Loucy (cell line): ENCODE data around the gene SYNRG.
"Not testable (repeated sequence)": the region's sequence is repeated elsewhere in the genome, so short reads cannot be mapped to it uniquely, and the experiment has no call there.

Experiments
- H2AFZ ChIP-seq: fragments of 200-600 bp; sonication (generic); 2 replicates; pipeline ENCODE4 v1.6.0; 2016; ENCODE audit warnings: antibody characterized with exemption, mild to moderate bottlenecking, low read length, moderate library complexity
- H3F3A ChIP-seq: fragments of 200-600 bp; 2 replicates; pipeline ENCODE4 v1.6.0; 2016; ENCODE audit warnings: antibody characterized with exemption, low read depth, mild to moderate bottlenecking
- H3K27me3 ChIP-seq: fragments of 200-600 bp; sonication (generic); 2 replicates; pipeline ENCODE4 v1.6.1; 2014; ENCODE audit warnings: low read length, mild to moderate bottlenecking; ENCODE audit not compliant: insufficient read depth, poor library complexity, severe bottlenecking
- H3K36me3 ChIP-seq: fragments of 200-600 bp; sonication (generic); 2 replicates; pipeline ENCODE4 v1.6.1; 2016; ENCODE audit warnings: low read length; ENCODE audit not compliant: insufficient read depth
- H3K4me1 ChIP-seq: fragments of 200-600 bp; sonication (generic); 2 replicates; pipeline ENCODE4 v1.5.1; 2014; ENCODE audit warnings: low read length, mild to moderate bottlenecking; ENCODE audit not compliant: insufficient read depth, poor library complexity, severe bottlenecking
- H3K4me2 ChIP-seq: fragments of 200-600 bp; sonication (generic); 2 replicates; pipeline ENCODE4 v1.6.0; 2014; ENCODE audit warnings: antibody characterized with exemption, low read length, low read depth, mild to moderate bottlenecking; ENCODE audit not compliant: poor library complexity, severe bottlenecking
- H3K4me3 ChIP-seq: fragments of 200-600 bp; sonication (generic); 2 replicates; pipeline ENCODE4 v1.5.1; 2014; ENCODE audit warnings: low read length, mild to moderate bottlenecking, mixed read lengths; ENCODE audit not compliant: poor library complexity, severe bottlenecking
- H3K79me2 ChIP-seq: fragments of 200-600 bp; sonication (generic); 2 replicates; pipeline ENCODE4 v1.6.1; 2014; ENCODE audit warnings: low read length; ENCODE audit not compliant: insufficient read depth
- H3K9ac ChIP-seq: fragments of 200-600 bp; sonication (generic); 2 replicates; pipeline ENCODE4 v1.6.0; 2014; ENCODE audit warnings: mild to moderate bottlenecking, low read depth, low read length, moderate library complexity; ENCODE audit not compliant: poor library complexity, severe bottlenecking
- H3K9me2 ChIP-seq: fragments of 200-600 bp; sonication (generic); replicated peaks from 2 replicates; pipeline ENCODE4 v1.6.1; 2016; ENCODE audit warnings: low read depth, low read length, mixed read lengths
- H3K9me3 ChIP-seq: fragments of 200-600 bp; sonication (generic); 2 replicates; pipeline ENCODE4 v1.6.1; 2014; ENCODE audit warnings: mild to moderate bottlenecking, antibody characterized with exemption, low read length, low read depth; ENCODE audit not compliant: insufficient read depth
- H4K20me1 ChIP-seq: fragments of 200-600 bp; sonication (generic); 2 replicates; pipeline ENCODE4 v1.6.0; 2014; ENCODE audit warnings: antibody characterized with exemption, low read length, mild to moderate bottlenecking; ENCODE audit not compliant: insufficient read depth, poor library complexity, severe bottlenecking
- CTCF ChIP-seq: fragments of 200-600 bp; sonication (generic); conservative IDR thresholded peaks from 2 replicates; pipeline ENCODE4 v1.5.1; 2014; ENCODE audit warnings: mild to moderate bottlenecking, antibody characterized with exemption, low read length
- EZH2phosphoT487 ChIP-seq: fragments of 200-600 bp; IDR thresholded peaks from 2 replicates; pipeline ENCODE4 v1.6.1; 2018; ENCODE audit warnings: antibody characterized with exemption, mild to moderate bottlenecking, moderate library complexity, borderline replicate concordance

Gene SYNRG

GRCh38 chr17:37614823-37615222 lies 5.6 kb upstream of the SYNRG start:
- Histone ChIP-seq H3F3A (0 out of 2 replicates have a peak, but pooled peaks cover 1% of the 10 kb centered on the region), H3K79me2 (no peaks in the 10 kb centered on the region), H3K9me2 (no peaks in the 10 kb centered on the region), H3K9ac (no peak overlapping the region), H3K9me3 (no peaks in the 10 kb centered on the region), H3K4me3 (no peak overlapping the region), H3K36me3 (peaks cover 65% of the 10 kb centered on the region; the same call in 1 of the 2 replicates), H2AFZ (no peak overlapping the region), H3K27me3 (no peaks in the 10 kb centered on the region), H4K20me1 (no peaks in the 10 kb centered on the region), H3K4me2 (no peak overlapping the region), H3K4me1 (peaks cover 7% of the 10 kb centered on the region)
- no peak for TF ChIP-seq EZH2phosphoT487
- TF ChIP-seq CTCF: no peak

GRCh38 chr17:37614391-37614790 lies 5.2 kb upstream of the SYNRG start:
- Histone ChIP-seq H3K9me3 (no peaks in the 10 kb centered on the region), H3K4me1 (peaks cover 9% of the 10 kb centered on the region), H3K27me3 (no peaks in the 10 kb centered on the region), H3K36me3 (peaks cover 61% of the 10 kb centered on the region; the same call in 1 of the 2 replicates), H3K79me2 (no peaks in the 10 kb centered on the region), H3K4me2 (no peak overlapping the region), H3F3A (0 out of 2 replicates have a peak, but pooled peaks cover 4% of the 10 kb centered on the region), H3K9ac (no peak overlapping the region), H4K20me1 (no peaks in the 10 kb centered on the region), H3K9me2 (no peaks in the 10 kb centered on the region), H3K4me3 (no peak overlapping the region), H2AFZ (no peak overlapping the region)
- TF ChIP-seq CTCF: no peak
- no peak for TF ChIP-seq EZH2phosphoT487

- peaks cover 31% of the 10 kb centered on the region for H3K4me1 ChIP-seq
- no peaks in the 10 kb centered on the region for H3K9me2 ChIP-seq
- H3K9me3 ChIP-seq: no peaks in the 10 kb centered on the region
- H4K20me1 ChIP-seq: peaks cover 20% of the 10 kb centered on the region
- H3F3A ChIP-seq: peaks cover 18% of the 10 kb centered on the region
- H2AFZ ChIP-seq: no peak overlapping the region
- H3K27me3 ChIP-seq: no peaks in the 10 kb centered on the region
- peaks cover 22% of the 10 kb centered on the region for H3K79me2 ChIP-seq
- H3K36me3 ChIP-seq: peaks cover 29% of the 10 kb centered on the region; the same call in 1 of the 2 replicates
- TF ChIP-seq CTCF: no peak
- no peak for TF ChIP-seq EZH2phosphoT487
- no peak overlapping the region for H3K4me3 ChIP-seq
- no peak overlapping the region for H3K4me2 ChIP-seq
- no peak overlapping the region for H3K9ac ChIP-seq
Observed at GRCh38 chr17:37610971-37611370, 1.8 kb upstream of the SYNRG start.

- H3F3A ChIP-seq: peaks cover 28% of the 10 kb centered on the region
- H3K27me3 ChIP-seq, H3K9me3 ChIP-seq, H3K9me2 ChIP-seq: not testable (repeated sequence)
- peaks cover 24% of the 10 kb centered on the region; the same call in 1 of the 2 replicates for H3K36me3 ChIP-seq
- peaks cover 40% of the 10 kb centered on the region for H3K4me1 ChIP-seq
- H3K9ac ChIP-seq: peak overlapping the region; percentile 74
- peaks cover 31% of the 10 kb centered on the region for H3K79me2 ChIP-seq
- peak overlapping the region; percentile 75 for H3K4me3 ChIP-seq
- peak overlapping the region; percentile 90 for H3K4me2 ChIP-seq
- peaks cover 28% of the 10 kb centered on the region for H4K20me1 ChIP-seq
- H2AFZ ChIP-seq: peak overlapping the region; percentile 89
Observed at GRCh38 chr17:37610041-37610420, 813 bp upstream of the SYNRG start.
